HCT116 (cell line): ENCODE results near the gene BSN. TPM values are rescaled to one million over a fixed set of nuclear protein-coding genes. Genes with fewer than 3 reads are reported as not detected.

Experiments used
- ATAC-seq: fragments of 200-7000 bp; cut with Tn5 transposase; 2 replicates; pipeline ENCODE4 v1.9.1; 2020; ENCODE audit warnings: mild to moderate bottlenecking, moderate library complexity
- BruUV-seq: library from RNA; stranded (reverse); fragments of 400-500 nt; replicated peaks from 2 replicates; lab custom pipeline; 2021; lab: Mats Ljungman, UMichigan
- CTCF ChIA-PET: fragments of 300-600 bp; sonication (Branson Sonifier 250); formaldehyde crosslinking; loops from one replicate; lab custom pipeline; 2021; ENCODE audit warnings: antibody characterized with exemption; lab: Charles Lee
- POLR2A ChIA-PET: fragments of 300-600, 350-600 bp; sonication (Branson Sonifier 250); formaldehyde crosslinking; loops from one replicate; lab custom pipeline; 2021; ENCODE audit warnings: antibody characterized with exemption; lab: Charles Lee
- RAD21 ChIA-PET, 2 experiments: fragments of 300-600 bp; sonication (Branson Sonifier 250); formaldehyde crosslinking; loops; one replicate each; lab custom pipeline; 2023; ENCODE audit warnings: low total read pairs in 2 of 2; ENCODE audit not compliant: uncharacterized antibody in 2 of 2, unreplicated experiment in 2 of 2, low non-redundant PET in 1 of 2; lab: Charles Lee
- DNase-seq: peaks from one replicate; pipeline ENCODE4 v3.0.0-alpha.2; 2010; ENCODE audit warnings: low read depth, low spot score
- H2AFZ ChIP-seq: fragments of 200-600 bp; shearing (Covaris generic), sonication (generic); 2 replicates; pipeline ENCODE4 v1.6.1; 2017; ENCODE audit warnings: low read depth, mixed run types, mixed read lengths, antibody characterized with exemption, low read length; ENCODE audit not compliant: poor library complexity, severe bottlenecking
- H3K27ac ChIP-seq: 2 replicates; pipeline ENCODE4 v1.5.1; 2012; ENCODE audit warnings: low read depth, low read length
- H3K27me3 ChIP-seq: fragments of 200-600 bp; sonication (generic); 2 replicates; pipeline ENCODE4 v1.6.1; 2016; ENCODE audit warnings: mixed run types, low read length, mixed read lengths; ENCODE audit not compliant: insufficient read depth
- H3K36me3 ChIP-seq, 2 experiments: fragments of 200-500 bp in 1 of 2; fragments of 200-600 bp in 1 of 2; sonication (Bioruptor generic) in 1 of 2; sonication (generic) in 1 of 2; 2 replicates each; pipeline versions ENCODE4 v1.5.1 to v1.6.1; 2014 to 2016; ENCODE audit warnings: low read length in 2 of 2, inconsistent platforms in 1 of 2, mixed read lengths in 1 of 2, mixed run types in 1 of 2; ENCODE audit not compliant: insufficient read depth in 2 of 2, control insufficient read depth in 1 of 2
- H3K4me1 ChIP-seq, 2 experiments: fragments of 200-600 bp in 1 of 2; sonication (generic) in 1 of 2; 2 replicates each; pipeline versions ENCODE4 v1.5.1 to v1.6.1; 2012 to 2017; ENCODE audit warnings: low read length in 2 of 2, inconsistent platforms in 1 of 2, mild to moderate bottlenecking in 1 of 2, mixed read lengths in 1 of 2, mixed run types in 1 of 2, moderate library complexity in 1 of 2; ENCODE audit not compliant: insufficient read depth in 2 of 2, control insufficient read depth in 1 of 2
- H3K4me2 ChIP-seq: fragments of 200-600 bp; sonication (generic); 2 replicates; pipeline ENCODE4 v1.6.1; 2017; ENCODE audit warnings: mixed run types, low read length, mixed read lengths
- H3K4me3 ChIP-seq, 2 experiments: fragments of 200-600 bp in 1 of 2; sonication (generic) in 1 of 2; replicated peaks in 1 of 2; 2 replicates each; pipeline ENCODE4 v1.5.1; 2011 to 2016; ENCODE audit warnings: low read length in 2 of 2, control low read depth in 1 of 2, low read depth in 1 of 2, mild to moderate bottlenecking in 1 of 2, mixed read lengths in 1 of 2, mixed run types in 1 of 2
- H3K79me2 ChIP-seq: fragments of 200-600 bp; sonication (generic); 2 replicates; pipeline ENCODE4 v1.6.1; 2017; ENCODE audit warnings: mild to moderate bottlenecking, mixed run types, low read length, moderate library complexity, mixed read lengths; ENCODE audit not compliant: insufficient read depth
- H3K9ac ChIP-seq: fragments of 200-600 bp; sonication (generic); 2 replicates; pipeline ENCODE4 v1.6.1; 2016; ENCODE audit warnings: low read length, mixed read lengths
- H3K9me2 ChIP-seq: fragments of 200-600 bp; sonication (generic), shearing (Covaris generic); 2 replicates; pipeline ENCODE4 v1.6.1; 2017; ENCODE audit warnings: mixed run types, mild to moderate bottlenecking, moderate library complexity; ENCODE audit not compliant: insufficient read depth
- H3K9me3 ChIP-seq, 2 experiments: fragments of 200-500 bp in 1 of 2; fragments of 200-600 bp in 1 of 2; sonication (Bioruptor generic) in 1 of 2; sonication (generic) in 1 of 2; 2 replicates each; pipeline ENCODE4 v1.6.1; 2014 to 2017; ENCODE audit warnings: low read length in 2 of 2, mixed read lengths in 2 of 2, inconsistent platforms in 1 of 2, low read depth in 1 of 2, mild to moderate bottlenecking in 1 of 2, mixed run types in 1 of 2, moderate library complexity in 1 of 2; ENCODE audit not compliant: control insufficient read depth in 1 of 2, insufficient read depth in 1 of 2
- H4K20me1 ChIP-seq: fragments of 200-600 bp; sonication (generic), shearing (Covaris generic); 2 replicates; pipeline ENCODE4 v1.6.1; 2017; ENCODE audit warnings: mixed run types, mild to moderate bottlenecking, moderate library complexity; ENCODE audit not compliant: insufficient read depth
- EGR1 ChIP-seq: IDR thresholded peaks from 2 replicates; pipeline ENCODE4 v1.6.1; 2012; ENCODE audit warnings: low read depth
- EZH2phosphoT487 ChIP-seq: fragments of 200-600 bp; IDR thresholded peaks from 2 replicates; pipeline ENCODE4 v1.6.1; 2018; ENCODE audit warnings: antibody characterized with exemption, borderline replicate concordance
- JUND ChIP-seq: IDR thresholded peaks from 2 replicates; pipeline ENCODE4 v1.6.1; 2012
- POLR2A ChIP-seq: IDR thresholded peaks from 2 replicates; pipeline ENCODE4 v1.7.0; 2011; ENCODE audit warnings: borderline replicate concordance; ENCODE audit not compliant: insufficient read depth, insufficient read length; ENCODE audit errors: extremely low read depth
- RAD21 ChIP-seq: IDR thresholded peaks from 2 replicates; pipeline ENCODE4 v1.6.1; 2012; ENCODE audit warnings: low read depth, mild to moderate bottlenecking
- SIN3A ChIP-seq: IDR thresholded peaks from 2 replicates; pipeline ENCODE4 v1.6.1; 2012; ENCODE audit warnings: low read depth
- intact Hi-C: fragments of 100-400 bp; cut with micrococcal nuclease; formaldehyde crosslinking; loops from 2 replicates; pipeline ENCODE4 v1.10.0; 2022
- total RNA-seq: library from RNA; stranded (reverse); gene quantifications from one replicate; pipeline ENCODE4 v1.2.1, GENCODE V29; 2021; ENCODE audit not compliant: unreplicated experiment
- TF ChIP-seq, protein P1 (sequence below), 3 experiments: fragments of 200-600 bp in 1 of 3; sonication (generic) in 1 of 3; IDR thresholded peaks in 2 of 3; conservative IDR thresholded peaks in 1 of 3; 2 replicates each; pipeline ENCODE4 v1.5.1; 2012 to 2017; ENCODE audit warnings: low read depth in 2 of 3, low read length in 2 of 3, antibody characterized with exemption in 1 of 3, borderline replicate concordance in 1 of 3, control low read depth in 1 of 3, mild to moderate bottlenecking in 1 of 3, mixed read lengths in 1 of 3, mixed run types in 1 of 3, moderate library complexity in 1 of 3; ENCODE audit not compliant: insufficient read depth in 1 of 3
- TF ChIP-seq, protein P2 (sequence below): IDR thresholded peaks from 2 replicates; pipeline ENCODE4 v1.6.1; 2012

BSN gene
- total RNA-seq, 1 experiment from 2014 or later, result 1.5 TPM

DNA sequence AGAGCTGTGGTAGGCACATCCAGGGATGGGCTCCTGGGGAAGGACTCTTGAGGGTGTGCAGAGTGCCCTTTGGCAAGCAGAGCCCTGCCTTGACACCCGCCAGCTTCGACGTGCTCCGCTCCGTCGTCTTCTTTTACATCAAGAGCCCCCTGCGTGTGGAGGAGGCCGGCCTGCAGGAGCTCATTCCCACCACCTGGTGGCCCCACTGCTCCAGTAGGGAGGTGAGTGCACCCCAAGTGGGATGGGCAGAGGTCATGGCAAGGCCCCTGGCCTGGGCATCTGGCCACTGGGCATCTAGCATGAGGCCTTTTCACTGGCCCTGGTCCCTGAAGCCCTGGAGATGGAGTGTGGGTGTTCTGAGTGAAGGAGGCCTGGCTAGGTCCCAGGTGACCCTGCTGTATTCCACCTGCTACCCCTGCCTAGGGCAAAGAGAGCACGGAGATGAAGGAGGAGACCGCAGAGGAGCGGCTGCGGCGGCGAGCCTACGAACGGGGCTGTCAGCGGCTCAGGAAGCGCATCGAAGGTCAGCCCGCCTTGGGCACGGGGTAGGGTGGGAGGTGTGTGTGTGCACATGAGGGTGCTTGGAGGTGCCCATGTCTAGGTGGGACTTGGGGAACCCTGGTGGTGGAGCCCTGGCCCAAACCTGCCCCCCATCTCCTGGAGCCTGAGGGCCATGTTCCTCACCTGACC is 147.3 kb downstream of the BSN start:
- no peaks in the 10 kb centered on the region for H3K4me1 ChIP-seq
- TF ChIP-seq, protein P1, sequence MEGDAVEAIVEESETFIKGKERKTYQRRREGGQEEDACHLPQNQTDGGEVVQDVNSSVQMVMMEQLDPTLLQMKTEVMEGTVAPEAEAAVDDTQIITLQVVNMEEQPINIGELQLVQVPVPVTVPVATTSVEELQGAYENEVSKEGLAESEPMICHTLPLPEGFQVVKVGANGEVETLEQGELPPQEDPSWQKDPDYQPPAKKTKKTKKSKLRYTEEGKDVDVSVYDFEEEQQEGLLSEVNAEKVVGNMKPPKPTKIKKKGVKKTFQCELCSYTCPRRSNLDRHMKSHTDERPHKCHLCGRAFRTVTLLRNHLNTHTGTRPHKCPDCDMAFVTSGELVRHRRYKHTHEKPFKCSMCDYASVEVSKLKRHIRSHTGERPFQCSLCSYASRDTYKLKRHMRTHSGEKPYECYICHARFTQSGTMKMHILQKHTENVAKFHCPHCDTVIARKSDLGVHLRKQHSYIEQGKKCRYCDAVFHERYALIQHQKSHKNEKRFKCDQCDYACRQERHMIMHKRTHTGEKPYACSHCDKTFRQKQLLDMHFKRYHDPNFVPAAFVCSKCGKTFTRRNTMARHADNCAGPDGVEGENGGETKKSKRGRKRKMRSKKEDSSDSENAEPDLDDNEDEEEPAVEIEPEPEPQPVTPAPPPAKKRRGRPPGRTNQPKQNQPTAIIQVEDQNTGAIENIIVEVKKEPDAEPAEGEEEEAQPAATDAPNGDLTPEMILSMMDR (IDR thresholded peaks at IDR 0.05 in 2 of 3, conservative IDR thresholded peaks at IDR 0.05 in 1 of 3; ENCODE audit: borderline replicate concordance in 1 of 3, insufficient read depth in 1 of 3, low read depth in 2 of 3, low read length in 2 of 3), result peak; percentile 28 to 81 (median 73); a peak in 5 of 6 replicates
- TF ChIP-seq RAD21 (peak; percentile 39; the same call in 1 of the 2 replicates), POLR2A (no peak)
- TF ChIP-seq, all 23 proteins: peak for 2
- Histone ChIP-seq H3K4me3 (no peak overlapping the region), H3K36me3 (peaks cover 0 to 9% of the 10 kb centered on the region in 2 experiments; a peak in 1 of 4 replicates), H3K79me2 (no peaks in the 10 kb centered on the region), H3K27ac (no peak overlapping the region), H3K27me3 (no peaks in the 10 kb centered on the region), H3K9me2 (no peaks in the 10 kb centered on the region), H4K20me1 (no peaks in the 10 kb centered on the region), H3K9ac (no peak overlapping the region), H3K4me2 (no peak overlapping the region), H2AFZ (no peak overlapping the region), H3K9me3 (no peaks in the 10 kb centered on the region)
- intact Hi-C loops, result no loop called here
- no TSS peak for BruUV-seq
- ChIA-PET RAD21 (interaction anchor here (0.7 to 1.0 kb wide), 3 partner anchors 162 to 209 kb away, joined by 3 to 4 read pairs (median 3); no protein-coding TSS in a partner anchor), CTCF (interaction anchor here (0.6 to 2.8 kb wide), 6 partner anchors 9 to 238 kb away, joined by 3 to 25 read pairs (median 6); partner anchors contain the start of genes INKA1 and RBM6), POLR2A (no interaction called here)
- DNase-seq (no peak), ATAC-seq (peak; percentile 44)

DNA sequence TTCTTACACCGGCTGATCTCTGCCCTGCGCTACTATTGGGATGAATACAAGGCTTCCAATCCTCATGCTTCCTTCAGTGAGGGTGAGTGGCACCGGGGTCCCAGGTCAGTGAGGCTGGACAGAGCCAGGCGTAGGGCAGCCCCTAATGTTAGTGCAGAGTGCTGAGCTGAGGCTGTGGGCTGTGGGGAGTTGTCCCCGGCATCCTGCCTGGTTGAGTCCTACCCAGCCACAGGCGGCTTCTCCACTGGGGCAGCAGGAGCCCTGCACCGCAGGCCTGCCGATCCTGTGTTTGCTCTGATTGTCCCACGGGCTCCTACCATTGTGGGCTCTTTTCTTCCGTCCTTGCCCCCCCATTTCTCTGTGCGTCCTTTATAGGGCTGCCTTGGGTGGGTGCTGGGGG is 148.4 kb downstream of the BSN start:
- intact Hi-C loops, result loop anchor here (1.0 kb wide), 3 partner anchors 137 to 487 kb away; no protein-coding TSS in a partner anchor
- CTCF ChIA-PET, result interaction anchor here (1.5 kb wide), 1 partner anchor 137 kb away, joined by 5 read pairs; no protein-coding TSS in a partner anchor
- Histone ChIP-seq H3K4me2 (no peak overlapping the region), H3K36me3 (peaks cover 0 to 8% of the 10 kb centered on the region in 2 experiments; a peak in 1 of 4 replicates), H3K27ac (no peak overlapping the region), H3K9me3 (no peaks in the 10 kb centered on the region), H3K4me3 (no peak overlapping the region), H3K9ac (no peak overlapping the region), H4K20me1 (no peaks in the 10 kb centered on the region), H3K27me3 (no peaks in the 10 kb centered on the region), H3K79me2 (no peaks in the 10 kb centered on the region), H3K4me1 (no peaks in the 10 kb centered on the region), H2AFZ (no peak overlapping the region), H3K9me2 (no peaks in the 10 kb centered on the region)
- no TSS peak for BruUV-seq
- ATAC-seq, result no peak
- no peak for DNase-seq
- POLR2A ChIA-PET, result no interaction called here
- TF ChIP-seq EZH2phosphoT487 (no peak), EGR1 (no peak), JUND (no peak), SIN3A (no peak)
- TF ChIP-seq, protein P1 (IDR thresholded peaks at IDR 0.05 in 2 of 3, conservative IDR thresholded peaks at IDR 0.05 in 1 of 3; ENCODE audit: borderline replicate concordance in 1 of 3, insufficient read depth in 1 of 3, low read depth in 2 of 3, low read length in 2 of 3), result no peak
- TF ChIP-seq, protein P2, sequence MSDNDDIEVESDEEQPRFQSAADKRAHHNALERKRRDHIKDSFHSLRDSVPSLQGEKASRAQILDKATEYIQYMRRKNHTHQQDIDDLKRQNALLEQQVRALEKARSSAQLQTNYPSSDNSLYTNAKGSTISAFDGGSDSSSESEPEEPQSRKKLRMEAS, result no peak
- RAD21 ChIA-PET, result no interaction called here
